Right ventricle myocardium superior (tissue), 1 donor: Measurements from ENCODE around the gene PRKRIP1. TPM values are rescaled to one million over a fixed set of nuclear protein-coding genes. Genes with fewer than 3 reads are reported as not detected.
A peak's percentile ranks its signal among the peaks of the same experiment; 100 is the strongest.
"Not testable (repeated sequence)": the region's sequence is repeated elsewhere in the genome, so short reads cannot be mapped to it uniquely, and the experiment has no call there.

Experiments
- ATAC-seq: fragments of 200-7000 bp; cut with Tn5 transposase; one replicate; pipeline ENCODE4 v1.9.1; 2020; ENCODE audit warnings: mild to moderate bottlenecking; ENCODE audit not compliant: poor library complexity
- DNase-seq: peaks from one replicate; pipeline ENCODE4 v3.0.0-alpha.2; 2020
- intact Hi-C: fragments of 100-400 bp; cut with DNase I; formaldehyde crosslinking; loops from one replicate; pipeline ENCODE4 v1.11.2; 2022
- total RNA-seq: library from RNA; stranded (reverse); fragmentation: NEBNext Ultra II Directional; extraction: Animal tissue kit (Norgen Biotek cat#: 25700); gene quantifications from one replicate; pipeline ENCODE4 v1.2.1, GENCODE V29; 2021
- donor health status: DM: no; HTN: yes; CAD: no; lungs with severe emphysema.

Gene PRKRIP1
- total RNA-seq, 1 donor from 2014 or later = 9.8 TPM

- intact Hi-C loops = no loop called here
- DNase-seq = no peak
These were observed 502 bp downstream of the PRKRIP1 start for GRCh38 chr7:102396710-102397019.

GRCh38 chr7:102398543-102398942 is 2.4 kb downstream of the PRKRIP1 start:
- ATAC-seq = no peak
- intact Hi-C loops = no loop called here
- DNase-seq = no peak

More at GRCh38 chr7:102396710-102397019, 502 bp downstream of the PRKRIP1 start:
- ATAC-seq = peak; percentile 10

GRCh38 chr7:102400360-102400759 is 4.2 kb downstream of the PRKRIP1 start:
- intact Hi-C loops = no loop called here
- ATAC-seq (no peak), DNase-seq (no peak)

GRCh38 chr7:102403563-102403962 is 7.4 kb downstream of the PRKRIP1 start:
- intact Hi-C loops = no loop called here
- DNase-seq (no peak), ATAC-seq (no peak)

- intact Hi-C loops = no loop called here
- ATAC-seq (peak; percentile 86), DNase-seq (no peak)
These were observed 8.1 kb downstream of the PRKRIP1 start for GRCh38 chr7:102404005-102404861.

GRCh38 chr7:102404862-102405188 is 8.7 kb downstream of the PRKRIP1 start:
- ATAC-seq, DNase-seq, intact Hi-C loops: not testable (repeated sequence)

GRCh38 chr7:102407910-102408309 is 11.7 kb downstream of the PRKRIP1 start:
- ATAC-seq = no peak
- intact Hi-C loops = no loop called here
- no peak for DNase-seq

GRCh38 chr7:102408530-102408929 is 12.4 kb downstream of the PRKRIP1 start:
- intact Hi-C loops, ATAC-seq, DNase-seq: not testable (repeated sequence)

GRCh38 chr7:102409340-102409739 is 13.2 kb downstream of the PRKRIP1 start:
- intact Hi-C loops = no loop called here
- DNase-seq (no peak), ATAC-seq (no peak)

- intact Hi-C loops = no loop called here
- DNase-seq (no peak), ATAC-seq (no peak)
These were observed 14.0 kb downstream of the PRKRIP1 start for GRCh38 chr7:102410123-102410522.

GRCh38 chr7:102410918-102411317 is 14.8 kb downstream of the PRKRIP1 start:
- ATAC-seq (no peak), DNase-seq (peak; percentile 5)
- intact Hi-C loops = no loop called here

- ATAC-seq (peak; percentile 94), DNase-seq (peak; percentile 67)
- intact Hi-C loops = no loop called here
These were observed 16.4 kb downstream of the PRKRIP1 start for GRCh38 chr7:102412548-102412947.

GRCh38 chr7:102413091-102413490 is 16.9 kb downstream of the PRKRIP1 start:
- no peak for ATAC-seq
- intact Hi-C loops = no loop called here
- peak; percentile 7 for DNase-seq

- DNase-seq (no peak), ATAC-seq (no peak)
- intact Hi-C loops = no loop called here
These were observed 17.4 kb downstream of the PRKRIP1 start for GRCh38 chr7:102413611-102414010.

- intact Hi-C loops = no loop called here
- no peak for ATAC-seq
- peak; percentile 47 for DNase-seq
These were observed 19.6 kb downstream of the PRKRIP1 start for GRCh38 chr7:102415685-102416225.

- DNase-seq = no peak
- intact Hi-C loops = no loop called here
- ATAC-seq = no peak
These were observed 20.2 kb downstream of the PRKRIP1 start for GRCh38 chr7:102416406-102416805.

- ATAC-seq (no peak), DNase-seq (no peak)
- intact Hi-C loops = no loop called here
These were observed 20.9 kb downstream of the PRKRIP1 start for GRCh38 chr7:102417105-102417504.

- DNase-seq (no peak), ATAC-seq (no peak)
- intact Hi-C loops = no loop called here
These were observed 22.4 kb downstream of the PRKRIP1 start for GRCh38 chr7:102418592-102418991.

- no peak for ATAC-seq
- intact Hi-C loops = no loop called here
These were observed 25.6 kb downstream of the PRKRIP1 start for GRCh38 chr7:102421706-102422240.

GRCh38 chr7:102424129-102424551 is 28.0 kb downstream of the PRKRIP1 start:
- DNase-seq (peak; percentile 31), ATAC-seq (no peak)
- intact Hi-C loops = no loop called here

More at GRCh38 chr7:102421706-102422240, 25.6 kb downstream of the PRKRIP1 start:
- peak; percentile 8 for DNase-seq
